SK-N-SH (cell line): ENCODE measurements around the gene SPAG6. TPM values are rescaled to one million over a fixed set of nuclear protein-coding genes. Genes with fewer than 3 reads are reported as not detected.

Experiments
- CTCF ChIA-PET: fragments of 300-600, 350-600 bp; formaldehyde crosslinking; extraction: SDS; loops from one replicate; lab custom pipeline; 2021; lab: Yijun Ruan, JAX
- POLR2A ChIA-PET: fragments of 350-600 bp; sonication (Branson Sonifier 250); formaldehyde crosslinking; extraction: SDS; loops from one replicate; lab custom pipeline; 2020; ENCODE audit warnings: antibody characterized with exemption, inconsistent platforms; lab: Yijun Ruan, JAX
- DNase-seq: peaks from one replicate; pipeline ENCODE4 v3.0.0; 2012
- H2AFZ ChIP-seq: fragments of 200-600 bp; sonication (generic); 2 replicates; pipeline ENCODE4 v1.8.1; 2016; ENCODE audit warnings: antibody characterized with exemption, mild to moderate bottlenecking, low read depth
- H3F3A ChIP-seq: fragments of 200-600 bp; sonication (generic); replicated peaks from 2 replicates; pipeline ENCODE3; 2016; ENCODE audit warnings: antibody characterized with exemption, mild to moderate bottlenecking; ENCODE audit not compliant: insufficient read depth
- H3K27ac ChIP-seq, 2 experiments: fragments of 200-500 bp in 1 of 2; fragments of 200-600 bp in 1 of 2; sonication (Bioruptor generic) in 1 of 2; sonication (generic), shearing (Covaris generic) in 1 of 2; 2 replicates each; pipeline versions ENCODE4 v1.5.1 to v1.6.1; 2014 to 2016; ENCODE audit warnings: low read depth in 2 of 2, inconsistent platforms in 1 of 2, low read length in 1 of 2, mild to moderate bottlenecking in 1 of 2, mixed read lengths in 1 of 2
- H3K27me3 ChIP-seq: fragments of 200-600 bp; sonication (generic), shearing (Covaris generic); 2 replicates; pipeline ENCODE4 v1.6.1; 2016; ENCODE audit warnings: mixed run types; ENCODE audit not compliant: insufficient read depth
- H3K36me3 ChIP-seq, 2 experiments: fragments of 200-500 bp in 1 of 2; fragments of 200-600 bp in 1 of 2; sonication (Bioruptor generic) in 1 of 2; sonication (generic) in 1 of 2; replicated peaks in 1 of 2; 2 replicates each; pipeline versions ENCODE3 to v1.5.1; 2014 to 2016; ENCODE audit warnings: low read length in 1 of 2, mild to moderate bottlenecking in 1 of 2; ENCODE audit not compliant: insufficient read depth in 2 of 2, control insufficient read depth in 1 of 2
- H3K4me1 ChIP-seq, 2 experiments: fragments of 200-500 bp in 1 of 2; fragments of 200-600 bp in 1 of 2; sonication (Bioruptor generic) in 1 of 2; sonication (generic), shearing (Covaris generic) in 1 of 2; 2 replicates each; pipeline versions ENCODE4 v1.5.1 to v1.6.1; 2014 to 2016; ENCODE audit warnings: low read depth in 1 of 2, low read length in 1 of 2, mixed run types in 1 of 2; ENCODE audit not compliant: insufficient read depth in 2 of 2, control insufficient read depth in 1 of 2
- H3K4me2 ChIP-seq: fragments of 200-600 bp; sonication (generic), shearing (Covaris generic); 2 replicates; pipeline ENCODE4 v1.6.1; 2017; ENCODE audit warnings: mixed run types
- H3K4me3 ChIP-seq, 2 experiments: fragments of 200-500 bp in 1 of 2; fragments of 200-600 bp in 1 of 2; sonication (Bioruptor generic) in 1 of 2; sonication (generic), shearing (Covaris generic) in 1 of 2; 2 replicates each; pipeline versions ENCODE4 v1.5.1 to v1.8.1; 2014 to 2016; ENCODE audit warnings: low read depth in 2 of 2, inconsistent platforms in 1 of 2, low read length in 1 of 2, mild to moderate bottlenecking in 1 of 2, mixed read lengths in 1 of 2, moderate library complexity in 1 of 2
- H3K79me2 ChIP-seq: fragments of 200-600 bp; sonication (generic); 2 replicates; pipeline ENCODE4 v1.8.1; 2017; ENCODE audit warnings: mild to moderate bottlenecking; ENCODE audit not compliant: insufficient read depth
- H3K9ac ChIP-seq: fragments of 200-600 bp; sonication (generic); 2 replicates; pipeline ENCODE4 v1.6.1; 2017; ENCODE audit warnings: mixed run types
- H3K9me2 ChIP-seq: fragments of 200-600 bp; sonication (generic); 2 replicates; pipeline ENCODE4 v1.6.1; 2017; ENCODE audit warnings: mixed run types
- H3K9me3 ChIP-seq: fragments of 200-600 bp; sonication (generic); 2 replicates; pipeline ENCODE4 v1.6.1; 2017; ENCODE audit warnings: mixed run types, mild to moderate bottlenecking, moderate library complexity
- H4K20me1 ChIP-seq: fragments of 200-600 bp; sonication (generic); 2 replicates; pipeline ENCODE4 v1.6.1; 2017; ENCODE audit warnings: mild to moderate bottlenecking, mixed run types; ENCODE audit not compliant: insufficient read depth
- ELF1 ChIP-seq: IDR thresholded peaks from 2 replicates; pipeline ENCODE4 v1.4.0; 2012
- EP300 ChIP-seq, 2 experiments: IDR thresholded peaks; 2 replicates each; pipeline versions ENCODE4 v1.4.0 to v1.6.1; 2012; ENCODE audit warnings: borderline replicate concordance in 1 of 2, low read depth in 1 of 2, low read length in 1 of 2
- EZH2phosphoT487 ChIP-seq: fragments of 200-600 bp; sonication (generic); IDR thresholded peaks from 2 replicates; pipeline ENCODE4 v1.6.1; 2017; ENCODE audit warnings: low read depth, mixed run types, mild to moderate bottlenecking, antibody characterized with exemption, moderate library complexity, borderline replicate concordance
- FOSL2 ChIP-seq: IDR thresholded peaks from 2 replicates; pipeline ENCODE4 v1.4.0; 2012; ENCODE audit warnings: low read depth, mild to moderate bottlenecking, moderate library complexity, borderline replicate concordance
- FOXM1 ChIP-seq: IDR thresholded peaks from 2 replicates; pipeline ENCODE4 v1.4.0; 2012; ENCODE audit warnings: low read depth, mild to moderate bottlenecking
- GABPA ChIP-seq: IDR thresholded peaks from 2 replicates; pipeline ENCODE4 v1.4.0; 2012; ENCODE audit warnings: low read depth, mild to moderate bottlenecking
- GATA2 ChIP-seq: sonication (generic); formaldehyde crosslinking; IDR thresholded peaks from 2 replicates; pipeline ENCODE4 v1.5.0; 2020; ENCODE audit warnings: mild to moderate bottlenecking, missing genetic modification reagents
- JUND ChIP-seq: IDR thresholded peaks from 2 replicates; pipeline ENCODE4 v1.4.0; 2012
- MEF2A ChIP-seq: IDR thresholded peaks from 2 replicates; pipeline ENCODE4 v1.4.0; 2012; ENCODE audit warnings: low read depth, borderline replicate concordance
- POLR2AphosphoS5 ChIP-seq: IDR thresholded peaks from 2 replicates; pipeline ENCODE4 v1.6.1; 2012; ENCODE audit warnings: low read depth, low read length
- RAD21 ChIP-seq: IDR thresholded peaks from 2 replicates; pipeline ENCODE4 v1.6.1; 2012; ENCODE audit warnings: mild to moderate bottlenecking, low read length
- RCOR1 ChIP-seq: fragments of 150-350 bp; IDR thresholded peaks from 2 replicates; pipeline ENCODE4 v1.6.1; 2017; ENCODE audit warnings: antibody characterized with exemption, low read length
- RFX5 ChIP-seq: IDR thresholded peaks from 2 replicates; pipeline ENCODE4 v1.6.1; 2012; ENCODE audit warnings: mild to moderate bottlenecking, improper control_type of control experiment, low read length
- SIN3A ChIP-seq: IDR thresholded peaks from 2 replicates; pipeline ENCODE4 v1.6.1; 2012; ENCODE audit warnings: low read depth, mild to moderate bottlenecking, low read length, moderate library complexity, borderline replicate concordance
- TEAD4 ChIP-seq: IDR thresholded peaks from 2 replicates; pipeline ENCODE4 v1.4.0; 2012; ENCODE audit warnings: mild to moderate bottlenecking, borderline replicate concordance; ENCODE audit not compliant: insufficient read depth
- WGBS: methylation state at CpG from one replicate; pipeline ENCODE4 v1.1.6; 2017; ENCODE audit warnings: low lambda C conversion rate; 5-methylcytosine and 5-hydroxymethylcytosine counted together
- polyA plus RNA-seq, 3 experiments: library from polyadenylated mRNA; depleted of rRNA; stranded (reverse); fragments of >200 nt; gene quantifications; 2 replicates each; pipeline ENCODE4 v1.2.3, GENCODE V29; 2012
- TF ChIP-seq, protein P1 (sequence below): fragments of 150-350 bp; IDR thresholded peaks from 2 replicates; pipeline ENCODE4 v1.6.1; 2016; ENCODE audit warnings: mild to moderate bottlenecking, low read depth, low read length
- TF ChIP-seq, protein P2 (sequence below): IDR thresholded peaks from 2 replicates; pipeline ENCODE4 v1.4.0; 2012; ENCODE audit warnings: low read depth, borderline replicate concordance
- TF ChIP-seq, protein P3 (sequence below): IDR thresholded peaks from 2 replicates; pipeline ENCODE4 v1.4.0; 2012; ENCODE audit warnings: low read depth, borderline replicate concordance
- TF ChIP-seq, protein P4 (sequence below): IDR thresholded peaks from 2 replicates; pipeline ENCODE4; 2012
- TF ChIP-seq, protein P5 (sequence below): fragments of 200-600 bp; sonication (generic); IDR thresholded peaks from 2 replicates; pipeline ENCODE4 v1.6.1; 2017; ENCODE audit warnings: antibody characterized with exemption, mild to moderate bottlenecking, moderate library complexity

SPAG6 gene
- polyA plus RNA-seq, 1 of the 3 experiments (the other 2 are of a cell fraction), result 0.77 TPM

DNA sequence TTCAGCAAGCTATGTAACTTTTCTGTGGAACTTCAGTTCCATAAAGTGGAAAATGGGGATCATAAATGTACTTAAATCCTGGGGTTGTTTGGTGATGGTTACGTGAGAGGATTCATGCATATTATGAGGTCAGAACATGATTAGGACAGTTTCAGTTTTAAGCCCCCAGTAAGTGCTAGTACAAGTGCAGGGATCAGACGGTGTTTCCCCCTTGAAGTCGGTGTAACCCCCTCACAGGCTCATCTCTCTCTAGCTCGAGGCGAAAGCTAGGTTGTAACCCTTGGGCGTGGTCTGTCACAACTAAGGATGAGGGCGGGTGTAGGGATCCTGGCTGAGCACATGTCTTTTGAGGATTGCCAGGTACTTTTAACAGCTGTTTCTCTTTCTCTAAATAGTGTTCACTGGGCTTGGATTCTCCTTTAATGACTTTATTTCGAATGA is 84.7 kb downstream of the SPAG6 start:
- H4K20me1 ChIP-seq, result no peaks in the 10 kb centered on the region
- ChIA-PET POLR2A (no interaction called here), CTCF (interaction anchor here (1.0 to 2.1 kb wide), 4 partner anchors 9 to 559 kb away, joined by 3 to 8 read pairs (median 4); no protein-coding TSS in a partner anchor)
- H3K9me2 ChIP-seq, result no peaks in the 10 kb centered on the region
- H3F3A ChIP-seq, result peaks cover 32% of the 10 kb centered on the region
- H3K9ac ChIP-seq, result no peak overlapping the region
- no peak overlapping the region for H3K27ac ChIP-seq
- no peak overlapping the region for H3K4me2 ChIP-seq
- TF ChIP-seq MEF2A (no peak), RFX5 (no peak), FOXM1 (no peak), EZH2phosphoT487 (no peak), ELF1 (no peak), GABPA (no peak), RCOR1 (no peak), POLR2AphosphoS5 (no peak), FOSL2 (no peak), SIN3A (no peak), EP300 (IDR thresholded peaks at IDR 0.05; ENCODE audit: borderline replicate concordance in 1 of 2, low read depth in 1 of 2, low read length in 1 of 2) (no peak), GATA2 (no peak), RAD21 (no peak), TEAD4 (no peak), JUND (no peak)
- TF ChIP-seq, protein P1, sequence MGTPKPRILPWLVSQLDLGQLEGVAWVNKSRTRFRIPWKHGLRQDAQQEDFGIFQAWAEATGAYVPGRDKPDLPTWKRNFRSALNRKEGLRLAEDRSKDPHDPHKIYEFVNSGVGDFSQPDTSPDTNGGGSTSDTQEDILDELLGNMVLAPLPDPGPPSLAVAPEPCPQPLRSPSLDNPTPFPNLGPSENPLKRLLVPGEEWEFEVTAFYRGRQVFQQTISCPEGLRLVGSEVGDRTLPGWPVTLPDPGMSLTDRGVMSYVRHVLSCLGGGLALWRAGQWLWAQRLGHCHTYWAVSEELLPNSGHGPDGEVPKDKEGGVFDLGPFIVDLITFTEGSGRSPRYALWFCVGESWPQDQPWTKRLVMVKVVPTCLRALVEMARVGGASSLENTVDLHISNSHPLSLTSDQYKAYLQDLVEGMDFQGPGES, result no peak
- TF ChIP-seq, protein P2, sequence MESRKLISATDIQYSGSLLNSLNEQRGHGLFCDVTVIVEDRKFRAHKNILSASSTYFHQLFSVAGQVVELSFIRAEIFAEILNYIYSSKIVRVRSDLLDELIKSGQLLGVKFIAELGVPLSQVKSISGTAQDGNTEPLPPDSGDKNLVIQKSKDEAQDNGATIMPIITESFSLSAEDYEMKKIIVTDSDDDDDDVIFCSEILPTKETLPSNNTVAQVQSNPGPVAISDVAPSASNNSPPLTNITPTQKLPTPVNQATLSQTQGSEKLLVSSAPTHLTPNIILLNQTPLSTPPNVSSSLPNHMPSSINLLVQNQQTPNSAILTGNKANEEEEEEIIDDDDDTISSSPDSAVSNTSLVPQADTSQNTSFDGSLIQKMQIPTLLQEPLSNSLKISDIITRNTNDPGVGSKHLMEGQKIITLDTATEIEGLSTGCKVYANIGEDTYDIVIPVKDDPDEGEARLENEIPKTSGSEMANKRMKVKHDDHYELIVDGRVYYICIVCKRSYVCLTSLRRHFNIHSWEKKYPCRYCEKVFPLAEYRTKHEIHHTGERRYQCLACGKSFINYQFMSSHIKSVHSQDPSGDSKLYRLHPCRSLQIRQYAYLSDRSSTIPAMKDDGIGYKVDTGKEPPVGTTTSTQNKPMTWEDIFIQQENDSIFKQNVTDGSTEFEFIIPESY, result no peak
- TF ChIP-seq, protein P3, sequence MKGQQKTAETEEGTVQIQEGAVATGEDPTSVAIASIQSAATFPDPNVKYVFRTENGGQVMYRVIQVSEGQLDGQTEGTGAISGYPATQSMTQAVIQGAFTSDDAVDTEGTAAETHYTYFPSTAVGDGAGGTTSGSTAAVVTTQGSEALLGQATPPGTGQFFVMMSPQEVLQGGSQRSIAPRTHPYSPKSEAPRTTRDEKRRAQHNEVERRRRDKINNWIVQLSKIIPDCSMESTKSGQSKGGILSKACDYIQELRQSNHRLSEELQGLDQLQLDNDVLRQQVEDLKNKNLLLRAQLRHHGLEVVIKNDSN, result no peak
- TF ChIP-seq, protein P4, sequence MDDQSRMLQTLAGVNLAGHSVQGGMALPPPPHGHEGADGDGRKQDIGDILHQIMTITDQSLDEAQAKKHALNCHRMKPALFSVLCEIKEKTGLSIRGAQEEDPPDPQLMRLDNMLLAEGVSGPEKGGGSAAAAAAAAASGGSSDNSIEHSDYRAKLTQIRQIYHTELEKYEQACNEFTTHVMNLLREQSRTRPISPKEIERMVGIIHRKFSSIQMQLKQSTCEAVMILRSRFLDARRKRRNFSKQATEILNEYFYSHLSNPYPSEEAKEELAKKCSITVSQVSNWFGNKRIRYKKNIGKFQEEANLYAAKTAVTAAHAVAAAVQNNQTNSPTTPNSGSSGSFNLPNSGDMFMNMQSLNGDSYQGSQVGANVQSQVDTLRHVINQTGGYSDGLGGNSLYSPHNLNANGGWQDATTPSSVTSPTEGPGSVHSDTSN, result no peak
- TF ChIP-seq, protein P5, sequence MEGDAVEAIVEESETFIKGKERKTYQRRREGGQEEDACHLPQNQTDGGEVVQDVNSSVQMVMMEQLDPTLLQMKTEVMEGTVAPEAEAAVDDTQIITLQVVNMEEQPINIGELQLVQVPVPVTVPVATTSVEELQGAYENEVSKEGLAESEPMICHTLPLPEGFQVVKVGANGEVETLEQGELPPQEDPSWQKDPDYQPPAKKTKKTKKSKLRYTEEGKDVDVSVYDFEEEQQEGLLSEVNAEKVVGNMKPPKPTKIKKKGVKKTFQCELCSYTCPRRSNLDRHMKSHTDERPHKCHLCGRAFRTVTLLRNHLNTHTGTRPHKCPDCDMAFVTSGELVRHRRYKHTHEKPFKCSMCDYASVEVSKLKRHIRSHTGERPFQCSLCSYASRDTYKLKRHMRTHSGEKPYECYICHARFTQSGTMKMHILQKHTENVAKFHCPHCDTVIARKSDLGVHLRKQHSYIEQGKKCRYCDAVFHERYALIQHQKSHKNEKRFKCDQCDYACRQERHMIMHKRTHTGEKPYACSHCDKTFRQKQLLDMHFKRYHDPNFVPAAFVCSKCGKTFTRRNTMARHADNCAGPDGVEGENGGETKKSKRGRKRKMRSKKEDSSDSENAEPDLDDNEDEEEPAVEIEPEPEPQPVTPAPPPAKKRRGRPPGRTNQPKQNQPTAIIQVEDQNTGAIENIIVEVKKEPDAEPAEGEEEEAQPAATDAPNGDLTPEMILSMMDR, result no peak
- H2AFZ ChIP-seq, result no peak overlapping the region
- no peaks in the 10 kb centered on the region for H3K9me3 ChIP-seq
- H3K4me1 ChIP-seq, result peaks cover 8 to 34% of the 10 kb centered on the region in 2 experiments
- no peak for DNase-seq
- no peaks in the 10 kb centered on the region for H3K79me2 ChIP-seq
- H3K4me3 ChIP-seq, result no peak overlapping the region
- H3K36me3 ChIP-seq, result no peaks in the 10 kb centered on the region
- 88% methylated on average over 8 of the region's 8 CpGs for WGBS
- no peaks in the 10 kb centered on the region for H3K27me3 ChIP-seq
